Fibroblast of lung (primary cell): Measurements from ENCODE around the gene MMP20. TPM values are rescaled to one million over a fixed set of nuclear protein-coding genes. Genes with fewer than 3 reads are reported as not detected.

Experiments
- DNase-seq, 2 donors: peaks; one replicate each; pipeline versions ENCODE4 v3.0.0 to v3.0.0-alpha.2; 2010; ENCODE audit warnings: low read depth in 2 of 2
- H2AFZ ChIP-seq: 2 replicates; pipeline ENCODE4 v1.5.1; 2012; ENCODE audit warnings: low read length, control low read depth, inconsistent platforms
- H3K27ac ChIP-seq: 2 replicates; pipeline ENCODE4 v1.5.1; 2011; ENCODE audit warnings: low read length, control low read depth; ENCODE audit not compliant: insufficient read depth
- H3K27me3 ChIP-seq: 2 replicates; pipeline ENCODE4 v1.5.1; 2011; ENCODE audit warnings: mild to moderate bottlenecking, low read length; ENCODE audit not compliant: control insufficient read depth, insufficient read depth
- H3K36me3 ChIP-seq: 2 replicates; pipeline ENCODE4 v1.5.1; 2011; ENCODE audit warnings: low read length; ENCODE audit not compliant: control insufficient read depth, insufficient read depth
- H3K4me1 ChIP-seq: 2 replicates; pipeline ENCODE4 v1.5.1; 2011; ENCODE audit warnings: low read length; ENCODE audit not compliant: control insufficient read depth, insufficient read depth; ENCODE audit errors: extremely low read depth
- H3K4me2 ChIP-seq: 2 replicates; pipeline ENCODE4 v1.5.1; 2011; ENCODE audit warnings: low read length, control low read depth; ENCODE audit not compliant: insufficient read depth; ENCODE audit errors: extremely low read depth
- H3K4me3 ChIP-seq, 4 experiments: fragments of 200-600 bp in 1 of 4; sonication (generic) in 1 of 4; replicated peaks in 1 of 4; 2 replicates each; pipeline ENCODE4 v1.5.1; 2011 to 2016; ENCODE audit warnings: low read length in 4 of 4, low read depth in 3 of 4, mild to moderate bottlenecking in 3 of 4, control low read depth in 2 of 4, inconsistent platforms in 1 of 4, mixed read lengths in 1 of 4; ENCODE audit not compliant: insufficient read depth in 1 of 4; ENCODE audit errors: control extremely low read depth in 1 of 4
- H3K79me2 ChIP-seq: 2 replicates; pipeline ENCODE4 v1.5.1; 2012; ENCODE audit warnings: mild to moderate bottlenecking, low read length, inconsistent platforms; ENCODE audit not compliant: control insufficient read depth, insufficient read depth
- H3K9ac ChIP-seq: 2 replicates; pipeline ENCODE4 v1.5.1; 2011; ENCODE audit warnings: mild to moderate bottlenecking, low read length, control low read depth; ENCODE audit not compliant: insufficient read depth
- H3K9me3 ChIP-seq: 2 replicates; pipeline ENCODE4 v1.5.1; 2012; ENCODE audit warnings: low read depth, low read length; ENCODE audit not compliant: control insufficient read depth, insufficient read depth
- H4K20me1 ChIP-seq: 2 replicates; pipeline ENCODE4 v1.5.1; 2011; ENCODE audit warnings: low read length; ENCODE audit not compliant: control insufficient read depth, insufficient read depth; ENCODE audit errors: extremely low read depth
- CTCF ChIP-seq, 2 donors: IDR thresholded peaks in 1 of 2; conservative IDR thresholded peaks in 1 of 2; 1 replicate in 1 of 2; 2 replicates in 1 of 2; pipeline ENCODE4 v1.5.1; 2011 to 2012; ENCODE audit warnings: low read length in 2 of 2, control low read depth in 1 of 2, inconsistent platforms in 1 of 2, low read depth in 1 of 2, mild to moderate bottlenecking in 1 of 2
- EZH2 ChIP-seq: IDR thresholded peaks from 2 replicates; pipeline ENCODE4 v1.5.1; 2012; ENCODE audit warnings: low read length, control low read depth, mild to moderate bottlenecking; ENCODE audit errors: missing control alignments
- polyA plus RNA-seq, 2 donors: library from polyadenylated mRNA; depleted of rRNA in 1 of 2; stranded (reverse) in 1 of 2; unstranded in 1 of 2; fragments of >200 nt; gene quantifications; 2 replicates each; pipeline ENCODE4 v1.2.1, GENCODE V29; 2011 to 2012; ENCODE audit warnings: missing spikeins in 1 of 2
- total RNA-seq: library from RNA; depleted of rRNA; stranded (reverse); fragments of >200 nt; gene quantifications from 2 replicates; pipeline ENCODE4 v1.2.1, GENCODE V29; 2014

Gene MMP20
- total and polyA plus RNA-seq, 2 donors (not counting 1 experiment from before 2014, with no cell fraction given) = not detected

- TF ChIP-seq CTCF (conservative IDR thresholded peaks at IDR 0.05 in 1 of 2, IDR thresholded peaks at IDR 0.05 in 1 of 2; ENCODE audit: low read depth in 1 of 2, low read length in 2 of 2) (no peak), EZH2 (no peak)
- Histone ChIP-seq H3K79me2 (no peaks in the 10 kb centered on the region), H3K9ac (no peak overlapping the region), H3K9me3 (no peaks in the 10 kb centered on the region), H2AFZ (no peak overlapping the region), H3K27ac (no peak overlapping the region), H3K4me2 (no peak overlapping the region), H3K36me3 (no peaks in the 10 kb centered on the region), H4K20me1 (no peaks in the 10 kb centered on the region), H3K27me3 (no peaks in the 10 kb centered on the region), H3K4me3 (no peak overlapping the region), H3K4me1 (peaks cover 6% of the 10 kb centered on the region)
- DNase-seq = no peak
These were observed 20.3 kb downstream of the MMP20 start for GRCh38 chr11:102604875-102605274.

- no peak overlapping the region for H3K4me2 ChIP-seq
These were observed 21.1 kb downstream of the MMP20 start for GRCh38 chr11:102604011-102604410.

GRCh38 chr11:102603576-102603975 is 21.6 kb downstream of the MMP20 start:
- no peaks in the 10 kb centered on the region for H3K36me3 ChIP-seq
- peaks cover 13% of the 10 kb centered on the region for H3K4me1 ChIP-seq
- peak overlapping the region; percentile 29 for H3K27ac ChIP-seq
- H3K9me3 ChIP-seq = no peaks in the 10 kb centered on the region
- TF ChIP-seq CTCF (conservative IDR thresholded peaks at IDR 0.05 in 1 of 2, IDR thresholded peaks at IDR 0.05 in 1 of 2; ENCODE audit: low read depth in 1 of 2, low read length in 2 of 2) (no peak), EZH2 (no peak)
- H3K4me3 ChIP-seq = no peak overlapping the region
- peak in 1 of 2 donors; percentile 33 for DNase-seq
- H3K4me2 ChIP-seq = peak overlapping the region; percentile 1
- no peaks in the 10 kb centered on the region for H4K20me1 ChIP-seq
- H2AFZ ChIP-seq = no peak overlapping the region
- no peak overlapping the region for H3K9ac ChIP-seq
- no peaks in the 10 kb centered on the region for H3K79me2 ChIP-seq
- H3K27me3 ChIP-seq = no peaks in the 10 kb centered on the region

More at GRCh38 chr11:102604011-102604410, 21.1 kb downstream of the MMP20 start:
- no peak overlapping the region for H3K27ac ChIP-seq
- H3K27me3 ChIP-seq = no peaks in the 10 kb centered on the region
- H3K36me3 ChIP-seq = no peaks in the 10 kb centered on the region
- no peak for DNase-seq
- H4K20me1 ChIP-seq = no peaks in the 10 kb centered on the region
- no peaks in the 10 kb centered on the region for H3K79me2 ChIP-seq
- no peak overlapping the region for H3K9ac ChIP-seq
- no peak for TF ChIP-seq EZH2
- TF ChIP-seq CTCF (conservative IDR thresholded peaks at IDR 0.05 in 1 of 2, IDR thresholded peaks at IDR 0.05 in 1 of 2; ENCODE audit: low read depth in 1 of 2, low read length in 2 of 2) = no peak
- no peak overlapping the region for H2AFZ ChIP-seq
- no peak overlapping the region for H3K4me3 ChIP-seq
- no peaks in the 10 kb centered on the region for H3K9me3 ChIP-seq
- H3K4me1 ChIP-seq = peaks cover 11% of the 10 kb centered on the region
